Measurements from ENCODE around the gene TMEM44. TPM values are rescaled to one million over a fixed set of nuclear protein-coding genes. Genes with fewer than 3 reads are reported as not detected.

The TMEM44 gene
- total RNA-seq, 2 donors from 2014 or later = 1.8 to 9.6 TPM

DNA sequence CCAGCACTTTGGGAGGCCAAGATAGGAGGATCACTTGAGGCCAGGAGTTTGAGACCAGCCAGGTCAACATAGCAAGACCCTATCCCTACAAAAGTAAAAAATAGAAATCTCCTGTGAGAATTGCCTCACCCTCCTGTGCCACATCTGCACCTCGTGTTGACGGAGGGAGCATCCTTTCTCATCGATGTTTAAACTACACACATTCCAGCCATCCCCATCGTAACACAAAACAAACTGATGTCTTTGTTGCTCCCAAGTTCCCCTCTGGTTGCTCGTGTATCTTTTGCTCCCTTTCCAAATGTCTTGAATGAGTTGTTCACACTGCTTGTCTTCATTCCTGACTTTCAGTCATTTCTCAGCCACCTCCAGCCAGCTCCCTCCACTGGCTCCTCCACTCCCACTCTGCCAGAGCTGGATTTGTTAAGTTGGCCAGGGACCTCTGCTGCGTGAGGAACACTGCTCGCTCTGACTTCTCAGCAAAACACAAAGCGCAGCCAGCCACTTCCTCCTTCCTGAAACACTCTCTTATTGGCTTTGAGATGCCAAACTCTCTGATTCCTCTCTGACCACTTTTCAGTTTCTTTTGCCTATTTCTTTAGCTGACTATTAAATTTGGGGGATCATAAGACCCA lies 92.8 kb downstream of the TMEM44 start:
- WGBS, 2 donors = 71% methylated on average over 8 of the region's 8 CpGs
- ATAC-seq = no peak
- peak overlapping the region in 2 of 4 donors; percentile 2 to 12 for H3K27ac ChIP-seq
- no peaks in the 10 kb centered on the region for H3K9me3 ChIP-seq
- no peak overlapping the region for H3K4me3 ChIP-seq
- no peak for TF ChIP-seq POLR2A (IDR thresholded peaks at IDR 0.05)
- TF ChIP-seq, protein P1, sequence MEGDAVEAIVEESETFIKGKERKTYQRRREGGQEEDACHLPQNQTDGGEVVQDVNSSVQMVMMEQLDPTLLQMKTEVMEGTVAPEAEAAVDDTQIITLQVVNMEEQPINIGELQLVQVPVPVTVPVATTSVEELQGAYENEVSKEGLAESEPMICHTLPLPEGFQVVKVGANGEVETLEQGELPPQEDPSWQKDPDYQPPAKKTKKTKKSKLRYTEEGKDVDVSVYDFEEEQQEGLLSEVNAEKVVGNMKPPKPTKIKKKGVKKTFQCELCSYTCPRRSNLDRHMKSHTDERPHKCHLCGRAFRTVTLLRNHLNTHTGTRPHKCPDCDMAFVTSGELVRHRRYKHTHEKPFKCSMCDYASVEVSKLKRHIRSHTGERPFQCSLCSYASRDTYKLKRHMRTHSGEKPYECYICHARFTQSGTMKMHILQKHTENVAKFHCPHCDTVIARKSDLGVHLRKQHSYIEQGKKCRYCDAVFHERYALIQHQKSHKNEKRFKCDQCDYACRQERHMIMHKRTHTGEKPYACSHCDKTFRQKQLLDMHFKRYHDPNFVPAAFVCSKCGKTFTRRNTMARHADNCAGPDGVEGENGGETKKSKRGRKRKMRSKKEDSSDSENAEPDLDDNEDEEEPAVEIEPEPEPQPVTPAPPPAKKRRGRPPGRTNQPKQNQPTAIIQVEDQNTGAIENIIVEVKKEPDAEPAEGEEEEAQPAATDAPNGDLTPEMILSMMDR (IDR thresholded peaks at IDR 0.05) = no peak
- no peaks in the 10 kb centered on the region for H3K27me3 ChIP-seq
- no peaks in the 10 kb centered on the region for H3K36me3 ChIP-seq (replicated peaks in 1 of 2; ENCODE audit: insufficient read depth in 1 of 2, low read depth in 2 of 2)
- intact Hi-C loops (cut with DNase I) = no loop called here
- DNase-seq = peak in 3 of 4 donors; percentile 25 to 38 (median 26)
- H3K4me1 ChIP-seq = peaks cover 33% of the 10 kb centered on the region

DNA sequence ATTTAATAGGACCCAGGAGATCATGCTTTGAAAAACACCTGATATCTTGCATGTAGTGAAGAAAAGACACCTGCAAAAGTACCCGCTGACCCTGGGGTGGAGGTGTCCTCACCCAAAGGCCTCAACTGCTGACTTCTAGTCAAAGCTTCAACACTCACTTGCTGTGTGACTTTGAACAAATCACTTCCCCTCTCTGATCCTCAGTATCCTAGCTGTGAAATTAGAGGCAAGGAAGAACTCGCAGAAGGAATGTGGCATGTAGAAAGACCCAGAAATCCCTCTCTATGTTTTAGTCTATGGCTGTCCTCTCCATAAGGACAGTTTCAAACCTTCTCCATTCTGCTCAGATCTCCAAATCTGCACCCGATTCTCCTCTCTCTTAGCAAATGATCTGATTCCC lies 93.7 kb downstream of the TMEM44 start:
- ATAC-seq (no peak), DNase-seq (no peak)
- peaks cover 35% of the 10 kb centered on the region for H3K4me1 ChIP-seq
- H3K27me3 ChIP-seq = no peaks in the 10 kb centered on the region
- no peaks in the 10 kb centered on the region for H3K9me3 ChIP-seq
- H3K27ac ChIP-seq = no peak overlapping the region
- intact Hi-C loops (cut with DNase I) = no loop called here
- no peak for TF ChIP-seq POLR2A (IDR thresholded peaks at IDR 0.05)
- 95 to 96% methylated on average over 3 of the region's 3 CpGs for WGBS, 2 donors
- H3K4me3 ChIP-seq = no peak overlapping the region
- no peaks in the 10 kb centered on the region for H3K36me3 ChIP-seq (replicated peaks in 1 of 2; ENCODE audit: insufficient read depth in 1 of 2, low read depth in 2 of 2)

DNA sequence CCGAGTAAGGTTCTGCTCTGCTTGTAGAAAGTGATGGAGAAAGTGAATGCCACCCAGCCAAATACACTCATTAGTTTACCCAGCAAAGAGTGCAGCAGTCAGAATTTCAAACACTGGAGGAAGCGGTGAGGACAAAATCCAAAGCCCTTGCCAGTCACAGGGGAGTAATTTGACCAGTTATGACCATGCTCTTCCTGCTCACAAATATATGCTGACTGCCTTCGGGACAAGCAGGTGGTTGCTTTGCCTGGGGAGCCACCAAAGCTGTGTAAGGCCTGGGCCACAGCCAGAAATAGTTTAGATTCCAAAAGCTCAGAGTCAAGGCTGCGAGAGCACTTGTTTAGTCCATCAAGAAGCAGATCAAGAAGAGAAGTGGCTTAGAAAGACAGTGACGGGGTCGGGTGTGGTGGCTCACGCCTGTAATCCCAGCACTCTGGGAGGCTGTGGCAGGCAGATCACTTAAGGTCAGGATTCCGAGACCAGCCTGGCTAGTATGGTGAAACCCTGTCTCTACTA lies 95.4 kb downstream of the TMEM44 start:
- no peaks in the 10 kb centered on the region for H3K36me3 ChIP-seq (replicated peaks in 1 of 2; ENCODE audit: insufficient read depth in 1 of 2, low read depth in 2 of 2)
- DNase-seq (peak; percentile 44 to 71 (median 58)), ATAC-seq (peak; percentile 76)
- no peaks in the 10 kb centered on the region for H3K9me3 ChIP-seq
- H3K27me3 ChIP-seq = no peaks in the 10 kb centered on the region
- H3K27ac ChIP-seq = peak overlapping the region; percentile 68 to 83 (median 72)
- peaks cover 35% of the 10 kb centered on the region for H3K4me1 ChIP-seq
- intact Hi-C loops (cut with DNase I) = no loop called here
- no peak overlapping the region for H3K4me3 ChIP-seq
- WGBS, 2 donors = 53 to 64% methylated on average over 8 of the region's 8 CpGs
- TF ChIP-seq, protein P1 (IDR thresholded peaks at IDR 0.05) = no peak
- TF ChIP-seq POLR2A (IDR thresholded peaks at IDR 0.05) = no peak

Small RNA genes within 50 kb of the gene (small RNA-seq; reads per million reads assigned to genes)
- gene AC046143.2 = not detected

Other genes with a start within 250 kb of the TMEM44 start
- not detected for gene GP5, start 234.2 kb downstream of the TMEM44 start, total RNA-seq
- 10 to 100 TPM; 35.6 to 56.0 TPM for gene ATP13A3, start 146.4 kb downstream of the TMEM44 start, total RNA-seq
- 10 to 100 TPM; 30.1 to 36.9 TPM for gene LSG1, start 38.8 kb upstream of the TMEM44 start, total RNA-seq
- gene FAM43A, start 52.5 kb upstream of the TMEM44 start, total RNA-seq = 1 to 10 TPM; 5.2 to 5.3 TPM

Measured in body of pancreas (tissue), 4 donors.